Endothelial cell of umbilical vein (primary cell): Measurements from ENCODE around the gene SALL2.

Experiments used
- EZH2 ChIP-seq: IDR thresholded peaks from 2 replicates; pipeline ENCODE4 v1.6.1; 2012; ENCODE audit warnings: borderline replicate concordance, low read depth, mild to moderate bottlenecking, moderate library complexity, low read length, inconsistent platforms; ENCODE audit not compliant: severe bottlenecking
- JUN ChIP-seq: IDR thresholded peaks from 2 replicates; pipeline ENCODE4 v1.6.1; 2011; ENCODE audit warnings: borderline replicate concordance, low read depth; ENCODE audit not compliant: insufficient read length, insufficient read depth
- POLR2A ChIP-seq: IDR thresholded peaks from 2 replicates; pipeline ENCODE4 v1.6.1; 2012; ENCODE audit warnings: low read depth, mild to moderate bottlenecking, control low read depth, low read length
- POLR2AphosphoS5 ChIP-seq: IDR thresholded peaks from 2 replicates; pipeline ENCODE4 v1.6.1; 2012; ENCODE audit warnings: low read depth, mild to moderate bottlenecking, control low read depth, low read length, moderate library complexity; ENCODE audit not compliant: insufficient read depth
- TF ChIP-seq, protein P1 (sequence below), 2 donors: IDR thresholded peaks; 1 replicate in 1 of 2; 2 replicates in 1 of 2; pipeline ENCODE4 v1.5.1; 2011; ENCODE audit warnings: low read length in 2 of 2, mild to moderate bottlenecking in 2 of 2, moderate library complexity in 2 of 2, control low read depth in 1 of 2, inconsistent platforms in 1 of 2, low read depth in 1 of 2; ENCODE audit not compliant: insufficient read depth in 1 of 2; ENCODE audit errors: extremely low read depth in 1 of 2

DNA sequence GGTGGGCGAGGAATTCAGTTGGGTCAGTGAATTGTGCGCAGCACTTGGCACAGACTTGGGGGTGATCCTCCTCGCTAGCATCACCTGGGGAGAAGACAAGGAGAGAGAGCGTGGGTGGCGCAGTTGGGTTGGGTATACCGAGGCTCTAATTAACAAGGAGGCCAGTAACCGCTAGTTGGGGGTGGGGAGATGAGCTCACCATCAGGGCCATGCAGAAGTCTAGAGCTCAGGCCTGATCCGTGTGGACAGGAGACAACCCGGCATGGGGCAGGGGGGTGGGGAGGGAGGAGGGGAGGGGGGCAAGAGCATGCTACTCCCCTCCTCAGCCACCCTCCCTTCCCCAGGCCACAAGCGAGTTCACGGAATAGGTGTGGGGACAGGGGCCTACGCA is 580 bp downstream of the SALL2 start:
- TF ChIP-seq POLR2AphosphoS5 (no peak), EZH2 (no peak), POLR2A (no peak), JUN (no peak)
- TF ChIP-seq, protein P1, sequence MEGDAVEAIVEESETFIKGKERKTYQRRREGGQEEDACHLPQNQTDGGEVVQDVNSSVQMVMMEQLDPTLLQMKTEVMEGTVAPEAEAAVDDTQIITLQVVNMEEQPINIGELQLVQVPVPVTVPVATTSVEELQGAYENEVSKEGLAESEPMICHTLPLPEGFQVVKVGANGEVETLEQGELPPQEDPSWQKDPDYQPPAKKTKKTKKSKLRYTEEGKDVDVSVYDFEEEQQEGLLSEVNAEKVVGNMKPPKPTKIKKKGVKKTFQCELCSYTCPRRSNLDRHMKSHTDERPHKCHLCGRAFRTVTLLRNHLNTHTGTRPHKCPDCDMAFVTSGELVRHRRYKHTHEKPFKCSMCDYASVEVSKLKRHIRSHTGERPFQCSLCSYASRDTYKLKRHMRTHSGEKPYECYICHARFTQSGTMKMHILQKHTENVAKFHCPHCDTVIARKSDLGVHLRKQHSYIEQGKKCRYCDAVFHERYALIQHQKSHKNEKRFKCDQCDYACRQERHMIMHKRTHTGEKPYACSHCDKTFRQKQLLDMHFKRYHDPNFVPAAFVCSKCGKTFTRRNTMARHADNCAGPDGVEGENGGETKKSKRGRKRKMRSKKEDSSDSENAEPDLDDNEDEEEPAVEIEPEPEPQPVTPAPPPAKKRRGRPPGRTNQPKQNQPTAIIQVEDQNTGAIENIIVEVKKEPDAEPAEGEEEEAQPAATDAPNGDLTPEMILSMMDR (IDR thresholded peaks at IDR 0.05; ENCODE audit: extremely low read depth in 1 of 2, insufficient read depth in 1 of 2, low read depth in 1 of 2, low read length in 2 of 2) = no peak
